ENCODE results near the gene TGOLN2. TPM values are rescaled to one million over a fixed set of nuclear protein-coding genes. Genes with fewer than 3 reads are reported as not detected.
"Not testable (repeated sequence)": the region's sequence is repeated elsewhere in the genome, so short reads cannot be mapped to it uniquely, and the experiment has no call there.

Gene TGOLN2
- total RNA-seq, 1 donor = 129 TPM

GRCh38 chr2:85354286-85355072 is 26.7 kb upstream of the TGOLN2 start, which contains the start of the genes ELMOD3 and RETSAT:
TSS of gene ELMOD3 (plus strand) at chr2:85354769. CDS start at chr2:85357199, 2,430 bp downstream.
TSS of gene RETSAT (minus strand) at chr2:85354528. CDS start at chr2:85354507, 21 bp downstream.
- peaks cover 58% of the 10 kb centered on the region for H3K79me2 ChIP-seq (ENCODE audit: insufficient read depth, low read length)
- no peaks in the 10 kb centered on the region for H3K27me3 ChIP-seq (ENCODE audit: insufficient read depth, low read length)
- no peaks in the 10 kb centered on the region for H3K9me3 ChIP-seq (ENCODE audit: low read depth, low read length)
- peak within 1 kb of the TSS; percentile 92 for H3K27ac ChIP-seq (ENCODE audit: low read depth, low read length)
- H3K4me2 ChIP-seq (ENCODE audit: insufficient read depth, low read length) = peak within 1 kb of the TSS; percentile 96
- H3K36me3 ChIP-seq (ENCODE audit: insufficient read depth, low read length) = peaks cover 49% of the 10 kb centered on the region
- TF ChIP-seq CTCF (IDR thresholded peaks at IDR 0.05; ENCODE audit: extremely low read depth, low read depth, low read length) = no peak
- H3K4me1 ChIP-seq (ENCODE audit: insufficient read depth, low read length) = peaks cover 13% of the 10 kb centered on the region
- peak within 1 kb of the TSS; percentile 99 for H2AFZ ChIP-seq (ENCODE audit: low read length)
- peak within 1 kb of the TSS; percentile 94 for H3K4me3 ChIP-seq (ENCODE audit: insufficient read depth, low read length)
- peak; percentile 98 for DNase-seq (ENCODE audit: insufficient read length, low spot score, missing footprints)
- peaks cover 4% of the 10 kb centered on the region for H4K20me1 ChIP-seq (ENCODE audit: insufficient read depth, low read length)

- H3K4me2 ChIP-seq (ENCODE audit: insufficient read depth, low read length) = peak overlapping the region; percentile 96
- H3K27ac ChIP-seq (ENCODE audit: low read depth, low read length) = peak overlapping the region; percentile 38
- H3K4me3 ChIP-seq (ENCODE audit: insufficient read depth, low read length) = peak overlapping the region; percentile 94
- TF ChIP-seq CTCF (IDR thresholded peaks at IDR 0.05; ENCODE audit: extremely low read depth, low read depth, low read length) = no peak
- H4K20me1 ChIP-seq (ENCODE audit: insufficient read depth, low read length) = peaks cover 4% of the 10 kb centered on the region
- H3K4me1 ChIP-seq (ENCODE audit: insufficient read depth, low read length) = peaks cover 13% of the 10 kb centered on the region
- DNase-seq (ENCODE audit: insufficient read length, low spot score, missing footprints) = peak; percentile 88
- peaks cover 55% of the 10 kb centered on the region for H3K79me2 ChIP-seq (ENCODE audit: insufficient read depth, low read length)
- no peaks in the 10 kb centered on the region for H3K9me3 ChIP-seq (ENCODE audit: low read depth, low read length)
- no peaks in the 10 kb centered on the region for H3K27me3 ChIP-seq (ENCODE audit: insufficient read depth, low read length)
- peaks cover 48% of the 10 kb centered on the region for H3K36me3 ChIP-seq (ENCODE audit: insufficient read depth, low read length)
- H2AFZ ChIP-seq (ENCODE audit: low read length) = peak overlapping the region; percentile 99
Observed at GRCh38 chr2:85353876-85354285, 26.1 kb upstream of the TGOLN2 start.

GRCh38 chr2:85347599-85347998 is 19.8 kb upstream of the TGOLN2 start:
- TF ChIP-seq CTCF (IDR thresholded peaks at IDR 0.05; ENCODE audit: extremely low read depth, low read depth, low read length) = no peak
- no peak overlapping the region for H3K4me2 ChIP-seq (ENCODE audit: insufficient read depth, low read length)
- no peaks in the 10 kb centered on the region for H3K9me3 ChIP-seq (ENCODE audit: low read depth, low read length)
- DNase-seq (ENCODE audit: insufficient read length, low spot score, missing footprints) = no peak
- peaks cover 8% of the 10 kb centered on the region for H3K79me2 ChIP-seq (ENCODE audit: insufficient read depth, low read length)
- H3K27ac ChIP-seq (ENCODE audit: low read depth, low read length) = no peak overlapping the region
- H3K36me3 ChIP-seq (ENCODE audit: insufficient read depth, low read length) = peaks cover 51% of the 10 kb centered on the region
- no peaks in the 10 kb centered on the region for H3K27me3 ChIP-seq (ENCODE audit: insufficient read depth, low read length)
- H3K4me3 ChIP-seq (ENCODE audit: insufficient read depth, low read length) = no peak overlapping the region
- no peaks in the 10 kb centered on the region for H3K4me1 ChIP-seq (ENCODE audit: insufficient read depth, low read length)
- no peak overlapping the region for H2AFZ ChIP-seq (ENCODE audit: low read length)
- peaks cover 5% of the 10 kb centered on the region for H4K20me1 ChIP-seq (ENCODE audit: insufficient read depth, low read length)

GRCh38 chr2:85344356-85344954 is 16.7 kb upstream of the TGOLN2 start:
- Histone ChIP-seq H4K20me1 (ENCODE audit: insufficient read depth, low read length) (peaks cover 3% of the 10 kb centered on the region), H3K4me1 (ENCODE audit: insufficient read depth, low read length) (peaks cover 5% of the 10 kb centered on the region), H3K4me2 (ENCODE audit: insufficient read depth, low read length) (no peak overlapping the region), H3K79me2 (ENCODE audit: insufficient read depth, low read length) (no peaks in the 10 kb centered on the region), H3K27me3 (ENCODE audit: insufficient read depth, low read length) (no peaks in the 10 kb centered on the region), H3K9me3 (ENCODE audit: low read depth, low read length) (no peaks in the 10 kb centered on the region), H3K27ac (ENCODE audit: low read depth, low read length) (no peak overlapping the region), H3K4me3 (ENCODE audit: insufficient read depth, low read length) (no peak overlapping the region), H2AFZ (ENCODE audit: low read length) (no peak overlapping the region), H3K36me3 (ENCODE audit: insufficient read depth, low read length) (peaks cover 29% of the 10 kb centered on the region)
- TF ChIP-seq CTCF (IDR thresholded peaks at IDR 0.05; ENCODE audit: extremely low read depth, low read depth, low read length) = no peak
- no peak for DNase-seq (ENCODE audit: insufficient read length, low spot score, missing footprints)

- H3K4me2 ChIP-seq (ENCODE audit: insufficient read depth, low read length); H3K27ac ChIP-seq (ENCODE audit: low read depth, low read length); H4K20me1 ChIP-seq (ENCODE audit: insufficient read depth, low read length); H3K27me3 ChIP-seq (ENCODE audit: insufficient read depth, low read length); H3K79me2 ChIP-seq (ENCODE audit: insufficient read depth, low read length); H3K9me3 ChIP-seq (ENCODE audit: low read depth, low read length); H3K4me1 ChIP-seq (ENCODE audit: insufficient read depth, low read length); H2AFZ ChIP-seq (ENCODE audit: low read length); H3K4me3 ChIP-seq (ENCODE audit: insufficient read depth, low read length); DNase-seq (ENCODE audit: insufficient read length, low spot score, missing footprints): not testable (repeated sequence)
- peaks cover 26% of the 10 kb centered on the region for H3K36me3 ChIP-seq (ENCODE audit: insufficient read depth, low read length)
Observed at GRCh38 chr2:85343207-85343895, 15.6 kb upstream of the TGOLN2 start.

Measured in osteoblast (primary cell).